Measurements from ENCODE around the gene ZC4H2.
"Not testable (repeated sequence)": the region's sequence is repeated elsewhere in the genome, so short reads cannot be mapped to it uniquely, and the experiment has no call there.

The ZC4H2 gene

DNA sequence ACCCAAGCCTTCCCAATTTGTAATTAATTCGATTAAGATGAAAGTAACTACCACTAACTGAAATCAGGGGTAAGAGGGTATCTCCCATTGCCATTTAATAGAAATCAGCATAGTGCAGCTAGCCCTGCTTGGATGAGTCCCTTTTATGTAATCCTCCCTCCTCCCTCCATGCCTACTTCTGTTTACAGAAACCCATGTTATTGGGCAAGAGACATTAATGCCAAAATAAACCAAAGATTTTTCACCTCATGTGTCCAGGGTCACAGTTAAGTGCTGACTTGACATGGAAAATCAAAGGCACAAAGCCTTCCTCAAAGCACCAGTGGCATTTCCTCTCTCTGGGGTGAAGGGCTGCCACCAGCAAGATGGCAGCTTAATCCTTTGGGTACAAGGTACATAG lies 50.8 kb downstream of the ZC4H2 start:
- no peaks in the 10 kb centered on the region for H3K27me3 ChIP-seq (ENCODE audit: control insufficient read depth in 1 of 2, insufficient read depth in 2 of 2, low read length in 2 of 2)
- H3K9ac ChIP-seq (ENCODE audit: low read length in 2 of 2) = no peak overlapping the region
- no peak overlapping the region for H3K4me3 ChIP-seq (ENCODE audit: low read length in 2 of 2)
- H3K27ac ChIP-seq (ENCODE audit: low read length) = no peak overlapping the region
- H3K36me3 ChIP-seq (ENCODE audit: control insufficient read depth in 2 of 2, insufficient read depth in 2 of 2, low read length in 2 of 2) = no peaks in the 10 kb centered on the region
- H3K4me1 ChIP-seq (ENCODE audit: control insufficient read depth, insufficient read depth, low read length) = no peaks in the 10 kb centered on the region
- peaks cover 0 to 3% of the 10 kb centered on the region in 2 donors for H3K9me3 ChIP-seq (ENCODE audit: control insufficient read depth in 2 of 2, low read length in 2 of 2)

DNA sequence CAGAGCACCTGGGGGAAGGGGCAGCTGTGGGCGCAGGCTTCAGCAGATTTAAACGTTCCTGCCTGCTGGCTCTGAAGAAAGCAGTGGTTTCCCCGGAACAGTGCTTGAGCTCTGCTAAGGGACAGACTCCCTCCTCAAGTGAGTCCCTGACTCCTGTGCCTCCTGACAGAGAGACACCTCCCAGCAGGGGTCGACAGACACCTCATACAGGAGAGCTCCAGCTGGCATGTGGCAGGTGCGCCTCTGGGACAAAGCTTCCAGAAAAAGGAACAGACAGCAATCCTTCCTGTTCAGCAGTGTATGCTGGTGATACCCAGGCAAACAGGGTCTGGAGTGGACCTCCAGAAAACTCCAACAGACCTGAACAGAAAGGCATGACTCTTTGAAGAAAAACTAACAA lies 68.1 kb downstream of the ZC4H2 start:
- Histone ChIP-seq H3K9ac (ENCODE audit: low read length in 2 of 2) (no peak overlapping the region), H3K27ac (ENCODE audit: low read length) (no peak overlapping the region), H3K9me3 (ENCODE audit: control insufficient read depth in 2 of 2, low read length in 2 of 2) (no peaks in the 10 kb centered on the region), H3K36me3 (ENCODE audit: control insufficient read depth in 2 of 2, insufficient read depth in 2 of 2, low read length in 2 of 2) (no peaks in the 10 kb centered on the region), H3K4me3 (ENCODE audit: low read length in 2 of 2) (no peak overlapping the region), H3K4me1 (ENCODE audit: control insufficient read depth, insufficient read depth, low read length) (no peaks in the 10 kb centered on the region), H3K27me3 (ENCODE audit: control insufficient read depth in 1 of 2, insufficient read depth in 2 of 2, low read length in 2 of 2) (no peaks in the 10 kb centered on the region)

DNA sequence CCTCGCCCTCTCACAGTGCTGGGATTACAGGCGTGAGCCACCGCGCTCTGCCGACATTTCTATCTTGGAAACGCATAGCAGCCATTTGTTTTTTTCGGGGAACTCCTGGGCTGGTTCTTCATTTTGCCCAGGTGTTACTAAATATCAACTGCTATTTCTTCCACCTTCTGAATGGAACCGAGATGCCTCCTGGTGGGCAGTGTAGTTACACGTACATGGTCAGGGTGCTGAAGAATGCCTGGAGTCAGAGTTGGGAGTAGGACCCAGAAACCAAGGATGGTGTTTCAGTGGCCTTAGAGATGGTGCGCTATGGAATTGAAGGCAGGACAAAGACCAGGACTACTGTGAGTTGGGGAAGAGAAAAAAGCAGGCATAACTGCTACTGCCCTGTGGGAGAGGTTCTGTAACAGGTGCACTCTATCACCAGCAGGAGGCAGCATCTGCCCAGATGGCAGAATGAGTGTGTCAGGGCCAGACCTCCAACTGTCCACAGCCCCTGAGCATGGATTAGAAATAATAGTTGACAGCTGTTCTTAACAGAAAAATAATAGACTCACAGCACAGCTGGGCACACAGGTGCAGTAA lies 81.7 kb downstream of the ZC4H2 start:
- no peak overlapping the region for H3K9ac ChIP-seq (ENCODE audit: low read length in 2 of 2)
- peaks cover 0 to 2% of the 10 kb centered on the region in 2 donors for H3K27me3 ChIP-seq (ENCODE audit: control insufficient read depth in 1 of 2, insufficient read depth in 2 of 2, low read length in 2 of 2)
- H3K27ac ChIP-seq (ENCODE audit: low read length) = no peak overlapping the region
- H3K4me1 ChIP-seq (ENCODE audit: control insufficient read depth, insufficient read depth, low read length) = no peaks in the 10 kb centered on the region
- H3K4me3 ChIP-seq (ENCODE audit: low read length in 2 of 2) = no peak overlapping the region
- no peaks in the 10 kb centered on the region for H3K9me3 ChIP-seq (ENCODE audit: control insufficient read depth in 2 of 2, low read length in 2 of 2)
- no peaks in the 10 kb centered on the region for H3K36me3 ChIP-seq (ENCODE audit: control insufficient read depth in 2 of 2, insufficient read depth in 2 of 2, low read length in 2 of 2)

DNA sequence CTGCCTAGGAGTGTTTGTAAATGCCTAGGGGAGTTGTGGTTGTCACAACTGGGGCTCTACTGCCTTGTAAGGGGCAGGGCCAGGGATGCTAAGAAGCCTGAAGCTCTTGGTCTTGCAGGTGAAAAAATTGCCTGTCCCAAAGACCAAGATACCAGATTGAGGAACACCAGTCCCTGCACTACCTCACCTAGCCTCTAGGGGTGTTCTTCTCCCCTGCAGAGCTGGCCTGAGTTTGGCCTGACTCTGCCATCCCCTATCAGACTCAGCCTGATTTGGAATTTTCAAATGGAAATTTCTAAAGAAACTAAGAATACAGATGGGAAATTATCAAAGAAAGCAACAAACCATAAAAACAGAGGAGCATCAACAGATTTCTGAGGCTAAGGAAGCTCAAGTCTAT lies 90.4 kb downstream of the ZC4H2 start:
- no peaks in the 10 kb centered on the region for H3K27me3 ChIP-seq (ENCODE audit: control insufficient read depth in 1 of 2, insufficient read depth in 2 of 2, low read length in 2 of 2)
- H3K9me3 ChIP-seq (ENCODE audit: control insufficient read depth in 2 of 2, low read length in 2 of 2) = peaks cover 0 to 2% of the 10 kb centered on the region in 2 donors
- no peaks in the 10 kb centered on the region for H3K4me1 ChIP-seq (ENCODE audit: control insufficient read depth, insufficient read depth, low read length)
- no peaks in the 10 kb centered on the region for H3K36me3 ChIP-seq (ENCODE audit: control insufficient read depth in 2 of 2, insufficient read depth in 2 of 2, low read length in 2 of 2)
- no peak overlapping the region for H3K27ac ChIP-seq (ENCODE audit: low read length)
- H3K9ac ChIP-seq (ENCODE audit: low read length in 2 of 2) = no peak overlapping the region
- H3K4me3 ChIP-seq (ENCODE audit: low read length in 2 of 2) = no peak overlapping the region

DNA sequence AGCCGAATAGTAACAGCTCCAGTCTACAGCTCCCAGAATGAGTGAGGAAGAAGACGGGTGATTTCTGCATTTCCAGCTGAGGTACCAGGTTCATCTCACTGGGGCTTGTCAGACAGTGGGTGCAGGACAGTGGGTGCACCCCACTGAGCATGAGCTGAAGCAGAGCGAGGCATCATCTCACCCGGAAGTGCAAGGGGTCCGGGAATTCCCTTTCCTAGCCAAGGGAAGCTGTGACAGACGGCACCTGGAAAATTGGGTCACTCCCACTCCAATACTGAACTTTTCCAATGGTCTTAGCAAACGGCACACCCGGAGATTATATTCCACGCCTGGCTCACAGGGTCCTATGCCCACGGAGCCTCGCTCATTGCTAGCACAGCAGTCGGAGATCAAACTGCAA lies 97.5 kb downstream of the ZC4H2 start:
- H3K9me3 ChIP-seq (ENCODE audit: control insufficient read depth in 2 of 2, low read length in 2 of 2); H3K4me3 ChIP-seq (ENCODE audit: low read length in 2 of 2); H3K27me3 ChIP-seq (ENCODE audit: control insufficient read depth in 1 of 2, insufficient read depth in 2 of 2, low read length in 2 of 2): not testable (repeated sequence)

DNA sequence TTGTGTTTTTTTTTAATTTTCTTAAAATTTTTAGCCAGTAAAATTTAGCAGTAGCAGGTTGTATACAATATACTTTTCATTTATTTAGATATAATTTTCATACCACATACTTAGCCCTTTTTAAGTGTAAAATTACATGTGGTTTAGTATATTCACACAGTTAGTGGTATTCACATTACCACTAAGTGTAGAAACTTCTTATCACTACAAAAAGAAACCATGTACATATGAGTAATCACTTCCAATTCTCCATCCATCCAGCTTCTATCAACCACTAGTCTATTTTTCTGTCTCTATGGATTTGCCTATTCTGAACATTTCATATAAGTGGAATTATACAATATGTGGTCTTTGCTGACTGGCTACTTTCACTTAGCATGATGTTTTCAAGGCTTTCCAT lies 109.0 kb downstream of the ZC4H2 start:
- Histone ChIP-seq H3K27ac (ENCODE audit: low read length) (no peak overlapping the region), H3K4me1 (ENCODE audit: control insufficient read depth, insufficient read depth, low read length) (no peaks in the 10 kb centered on the region), H3K36me3 (ENCODE audit: control insufficient read depth in 2 of 2, insufficient read depth in 2 of 2, low read length in 2 of 2) (no peaks in the 10 kb centered on the region), H3K9ac (ENCODE audit: low read length in 2 of 2) (no peak overlapping the region), H3K9me3 (ENCODE audit: control insufficient read depth in 2 of 2, low read length in 2 of 2) (peaks cover 0 to 10% of the 10 kb centered on the region in 2 donors), H3K4me3 (ENCODE audit: low read length in 2 of 2) (no peak overlapping the region), H3K27me3 (ENCODE audit: control insufficient read depth in 1 of 2, insufficient read depth in 2 of 2, low read length in 2 of 2) (no peaks in the 10 kb centered on the region)

More for the DNA sequence above, 97.5 kb downstream of the ZC4H2 start:
- not testable (repeated sequence) for H3K27ac ChIP-seq (ENCODE audit: low read length); H3K9ac ChIP-seq (ENCODE audit: low read length in 2 of 2); H3K4me1 ChIP-seq (ENCODE audit: control insufficient read depth, insufficient read depth, low read length); H3K36me3 ChIP-seq (ENCODE audit: control insufficient read depth in 2 of 2, insufficient read depth in 2 of 2, low read length in 2 of 2)
